GM12891 (cell line): ENCODE results near the gene DIS3.
A peak's percentile ranks its signal among the peaks of the same experiment; 100 is the strongest.
"Not testable (repeated sequence)": the region's sequence is repeated elsewhere in the genome, so short reads cannot be mapped to it uniquely, and the experiment has no call there.

Source experiments
- DNase-seq: peaks from one replicate; pipeline ENCODE4 v3.0.0; 2011; ENCODE audit warnings: low spot score; ENCODE audit not compliant: insufficient read length
- FAIRE-seq: peaks from 2 replicates; lab custom pipeline; 2011; peaks lifted over from hg19 to GRCh38; lab: Jason Lieb, UNC
- PAX5 ChIP-seq: IDR thresholded peaks from 2 replicates; pipeline ENCODE4 v1.6.1; 2011; ENCODE audit warnings: low read length, moderate library complexity, mild to moderate bottlenecking; ENCODE audit not compliant: insufficient read depth, severe bottlenecking
- POLR2A ChIP-seq: IDR thresholded peaks from 2 replicates; pipeline ENCODE4 v1.6.1; 2011; ENCODE audit warnings: low read depth, low read length, control low read depth
- POLR2AphosphoS5 ChIP-seq: IDR thresholded peaks from 2 replicates; pipeline ENCODE4 v1.6.1; 2011; ENCODE audit warnings: low read depth, low read length, control low read depth
- POU2F2 ChIP-seq: IDR thresholded peaks from 2 replicates; pipeline ENCODE4 v1.6.1; 2011; ENCODE audit warnings: low read depth, mild to moderate bottlenecking, control low read depth, low read length, moderate library complexity
- SPI1 ChIP-seq: IDR thresholded peaks from 2 replicates; pipeline ENCODE4 v1.6.1; 2011; ENCODE audit warnings: low read depth, low read length, control low read depth
- TAF1 ChIP-seq: IDR thresholded peaks from 2 replicates; pipeline ENCODE4 v1.6.1; 2011; ENCODE audit warnings: low read depth, low read length, control low read depth

Gene DIS3

GRCh38 chr13:72745260-72745659, 36.4 kb downstream of the DIS3 start:
- no peak for FAIRE-seq
- TF ChIP-seq TAF1 (no peak), POLR2A (no peak)
- DNase-seq, result no peak

GRCh38 chr13:72740015-72740414, 41.7 kb downstream of the DIS3 start:
- DNase-seq (no peak), FAIRE-seq (no peak)
- no peak for TF ChIP-seq POU2F2
- no peak for TF ChIP-seq SPI1
- no peak for TF ChIP-seq POLR2AphosphoS5
- no peak for TF ChIP-seq TAF1
- TF ChIP-seq POLR2A, result no peak
- no peak for TF ChIP-seq PAX5

GRCh38 chr13:72737033-72737432, 44.7 kb downstream of the DIS3 start:
- no peak for TF ChIP-seq PAX5
- TF ChIP-seq POLR2AphosphoS5, result no peak
- TF ChIP-seq POLR2A, result no peak
- no peak for TF ChIP-seq POU2F2
- TF ChIP-seq SPI1, result no peak
- no peak for TF ChIP-seq TAF1
- DNase-seq (no peak), FAIRE-seq (no peak)

GRCh38 chr13:72728290-72728605, 53.5 kb downstream of the DIS3 start:
- DNase-seq (no peak), FAIRE-seq (no peak)
- TF ChIP-seq POU2F2 (no peak), SPI1 (no peak), PAX5 (no peak), TAF1 (no peak), POLR2AphosphoS5 (no peak), POLR2A (no peak)

- peak; percentile 72 for DNase-seq
- peak; percentile 100 for FAIRE-seq
- no peak; the same call in 1 of the 2 replicates for TF ChIP-seq TAF1
- TF ChIP-seq SPI1, result peak; percentile 47; the same call in 1 of the 2 replicates
- peak; percentile 79 for TF ChIP-seq POU2F2
- peak; percentile 79 for TF ChIP-seq POLR2AphosphoS5
- peak; percentile 77 for TF ChIP-seq POLR2A
Observed at GRCh38 chr13:72727417-72728289, 54.0 kb downstream of the DIS3 start, which contains the start of the genes BORA and MZT1. Gene BORA, plus strand, starts transcription at chr13:72727923. Its CDS starts 1,018 bp downstream, at chr13:72728941. Gene MZT1, minus strand, starts transcription at chr13:72727629. Its CDS starts 27 bp downstream, at chr13:72727602.

DNA sequence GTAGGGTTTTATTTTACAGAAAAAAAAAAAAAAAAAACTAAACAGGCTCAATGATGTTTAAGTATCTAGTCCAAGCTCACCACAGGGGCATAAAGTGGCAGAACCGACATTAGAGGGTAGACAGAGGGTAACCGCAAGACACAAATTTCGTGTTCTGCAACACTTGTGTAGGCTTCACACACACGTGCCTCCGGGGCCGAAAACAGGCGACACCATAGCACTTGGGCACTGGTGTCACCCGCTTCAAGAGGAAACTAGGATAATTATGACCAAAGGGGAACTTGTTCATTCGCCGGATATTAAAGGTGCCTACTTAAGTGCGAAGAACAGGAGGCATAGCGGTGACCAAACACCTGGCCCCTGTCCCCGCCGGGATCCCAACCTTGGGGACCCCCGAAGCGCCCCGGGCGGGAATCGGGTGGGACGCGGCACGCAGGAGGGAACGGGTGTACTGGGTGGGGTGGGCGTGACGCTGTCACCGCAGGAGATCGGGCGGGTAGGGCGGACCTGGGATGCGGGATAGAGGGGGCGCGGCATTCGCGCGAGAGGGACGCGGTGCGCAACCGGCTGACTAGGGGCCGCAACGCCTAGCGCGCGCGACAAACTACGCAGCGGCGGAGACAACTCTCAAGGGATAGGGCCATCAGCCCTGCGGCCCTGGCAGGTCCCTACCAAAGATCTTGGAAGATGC, 54.8 kb downstream of the DIS3 start:
- FAIRE-seq, result no peak
- TF ChIP-seq PAX5, result no peak
- TF ChIP-seq TAF1, result no peak
- no peak for TF ChIP-seq POLR2AphosphoS5
- no peak for TF ChIP-seq SPI1
- TF ChIP-seq POLR2A, result no peak
- TF ChIP-seq POU2F2, result no peak
- peak; percentile 7 for DNase-seq

GRCh38 chr13:72726185-72726584, 55.5 kb downstream of the DIS3 start:
- FAIRE-seq, DNase-seq: not testable (repeated sequence)

- DNase-seq, result no peak
- TF ChIP-seq PAX5 (no peak), POLR2A (no peak), SPI1 (no peak), POU2F2 (no peak), TAF1 (no peak), POLR2AphosphoS5 (no peak)
- FAIRE-seq, result no peak
Observed at GRCh38 chr13:72716776-72717175, 64.9 kb downstream of the DIS3 start.
